ENCODE measurements around the gene ALDH1B1.

The ALDH1B1 gene

DNA sequence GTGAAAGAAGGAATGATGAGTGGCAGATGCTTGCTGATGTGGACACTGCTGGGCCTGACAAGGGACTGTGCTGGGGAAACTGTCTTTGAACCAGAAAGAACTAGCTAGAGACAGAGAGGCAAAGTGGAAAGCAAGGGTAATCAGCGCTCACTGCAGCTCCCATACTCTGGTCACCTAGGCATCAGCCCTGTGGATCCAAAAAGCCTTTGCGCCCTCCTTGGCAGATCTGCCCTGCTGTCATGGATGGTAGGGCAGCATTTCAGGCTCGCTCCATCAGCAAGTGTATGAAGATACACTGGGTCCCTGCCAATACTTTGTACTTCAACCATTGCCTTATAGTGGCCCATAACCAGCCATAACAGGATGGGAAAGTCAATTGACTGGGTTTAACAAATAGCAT, 6.6 kb upstream of the ALDH1B1 start:
- DNase-seq (ENCODE audit: low read depth): no peak
- H3K4me3 ChIP-seq (ENCODE audit: control insufficient read depth, low read depth, low read length): no peak overlapping the region
- TF ChIP-seq, protein P1, sequence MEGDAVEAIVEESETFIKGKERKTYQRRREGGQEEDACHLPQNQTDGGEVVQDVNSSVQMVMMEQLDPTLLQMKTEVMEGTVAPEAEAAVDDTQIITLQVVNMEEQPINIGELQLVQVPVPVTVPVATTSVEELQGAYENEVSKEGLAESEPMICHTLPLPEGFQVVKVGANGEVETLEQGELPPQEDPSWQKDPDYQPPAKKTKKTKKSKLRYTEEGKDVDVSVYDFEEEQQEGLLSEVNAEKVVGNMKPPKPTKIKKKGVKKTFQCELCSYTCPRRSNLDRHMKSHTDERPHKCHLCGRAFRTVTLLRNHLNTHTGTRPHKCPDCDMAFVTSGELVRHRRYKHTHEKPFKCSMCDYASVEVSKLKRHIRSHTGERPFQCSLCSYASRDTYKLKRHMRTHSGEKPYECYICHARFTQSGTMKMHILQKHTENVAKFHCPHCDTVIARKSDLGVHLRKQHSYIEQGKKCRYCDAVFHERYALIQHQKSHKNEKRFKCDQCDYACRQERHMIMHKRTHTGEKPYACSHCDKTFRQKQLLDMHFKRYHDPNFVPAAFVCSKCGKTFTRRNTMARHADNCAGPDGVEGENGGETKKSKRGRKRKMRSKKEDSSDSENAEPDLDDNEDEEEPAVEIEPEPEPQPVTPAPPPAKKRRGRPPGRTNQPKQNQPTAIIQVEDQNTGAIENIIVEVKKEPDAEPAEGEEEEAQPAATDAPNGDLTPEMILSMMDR (IDR thresholded peaks at IDR 0.05; ENCODE audit: control insufficient read depth, insufficient read depth, low read depth, low read length, missing control alignments): no peak

DNA sequence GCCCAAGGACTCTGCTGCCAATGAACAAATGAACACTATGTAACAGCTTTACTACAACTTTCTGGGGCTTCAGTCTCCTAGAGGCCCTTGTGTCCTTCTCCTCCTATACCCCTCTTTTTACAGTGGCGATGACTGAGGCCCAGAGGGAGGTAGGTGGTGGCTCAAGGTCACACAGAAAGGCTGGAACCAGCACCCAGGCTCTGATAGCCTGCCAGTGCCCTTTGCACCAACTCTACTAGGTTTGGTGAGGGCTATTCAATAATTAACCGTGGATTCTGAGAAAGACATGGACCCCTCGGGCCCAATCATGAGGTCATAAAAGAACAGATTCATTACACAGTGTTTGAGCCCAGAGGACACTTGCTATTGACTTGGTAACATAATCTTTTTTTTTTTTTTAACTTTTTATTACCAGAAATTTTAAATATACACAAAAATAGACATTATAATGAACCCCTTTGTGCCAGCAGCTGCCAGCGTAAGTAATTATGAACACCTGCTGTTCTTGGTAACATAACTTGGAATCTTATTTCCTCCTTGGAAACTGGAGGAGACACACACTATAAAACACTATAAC, 6.1 kb upstream of the ALDH1B1 start:
- no peak overlapping the region for H3K4me3 ChIP-seq (ENCODE audit: control insufficient read depth, low read depth, low read length)
- no peak for DNase-seq (ENCODE audit: low read depth)
- TF ChIP-seq, protein P1 (IDR thresholded peaks at IDR 0.05; ENCODE audit: control insufficient read depth, insufficient read depth, low read depth, low read length, missing control alignments): no peak

DNA sequence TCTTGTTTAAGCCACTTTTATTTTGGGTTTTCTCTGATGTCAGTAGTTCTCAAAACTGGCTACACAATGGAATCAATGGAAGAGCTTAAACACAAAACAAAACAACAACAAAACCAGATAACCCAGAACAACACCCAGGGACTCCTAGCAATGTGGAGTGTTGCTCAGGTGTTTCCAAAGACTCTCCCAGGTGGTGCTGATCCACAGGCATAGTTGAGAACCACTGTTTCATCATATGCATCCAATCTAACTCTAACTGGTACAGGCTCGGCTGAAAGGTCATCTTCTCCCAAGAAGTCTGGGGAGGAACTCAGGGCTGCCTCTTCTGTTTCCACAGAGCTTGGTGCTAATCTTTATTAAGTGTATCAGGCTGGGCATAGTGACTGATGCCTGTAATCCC, 5.4 kb upstream of the ALDH1B1 start:
- no peak for DNase-seq (ENCODE audit: low read depth)

DNA sequence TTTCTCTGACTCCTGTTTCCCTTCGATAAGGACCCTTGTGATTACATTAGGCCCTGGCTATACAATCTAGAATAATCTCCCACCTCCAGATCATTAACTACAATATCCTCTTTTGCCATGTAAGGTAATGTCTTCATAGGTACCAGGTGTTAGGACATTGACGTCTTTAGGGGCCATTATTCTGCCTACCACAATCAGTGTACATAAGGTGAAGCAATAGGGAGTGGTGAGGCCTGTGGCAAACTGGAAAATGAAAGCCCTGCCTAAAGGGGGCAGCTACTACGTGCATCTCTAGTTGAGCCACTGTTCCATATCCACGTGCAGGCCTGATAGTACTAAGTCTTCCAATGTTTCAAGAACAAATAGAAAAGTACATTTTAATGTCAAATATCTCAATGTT, 4.8 kb upstream of the ALDH1B1 start:
- H3K4me3 ChIP-seq (ENCODE audit: control insufficient read depth, low read depth, low read length): no peak overlapping the region
- TF ChIP-seq, protein P1 (IDR thresholded peaks at IDR 0.05; ENCODE audit: control insufficient read depth, insufficient read depth, low read depth, low read length, missing control alignments): no peak
- no peak for DNase-seq (ENCODE audit: low read depth)

More for the DNA sequence above, 5.4 kb upstream of the ALDH1B1 start:
- H3K4me3 ChIP-seq (ENCODE audit: control insufficient read depth, low read depth, low read length): no peak overlapping the region
- TF ChIP-seq, protein P1 (IDR thresholded peaks at IDR 0.05; ENCODE audit: control insufficient read depth, insufficient read depth, low read depth, low read length, missing control alignments): no peak

- TF ChIP-seq, protein P1 (IDR thresholded peaks at IDR 0.05; ENCODE audit: control insufficient read depth, insufficient read depth, low read depth, low read length, missing control alignments): no peak
- peak; percentile 13 for DNase-seq (ENCODE audit: low read depth)
- no peak overlapping the region for H3K4me3 ChIP-seq (ENCODE audit: control insufficient read depth, low read depth, low read length)
Observed at GRCh38 chr9:38388283-38389223, 3.9 kb upstream of the ALDH1B1 start.

- TF ChIP-seq, protein P1 (IDR thresholded peaks at IDR 0.05; ENCODE audit: control insufficient read depth, insufficient read depth, low read depth, low read length, missing control alignments): no peak
- no peak for DNase-seq (ENCODE audit: low read depth)
- H3K4me3 ChIP-seq (ENCODE audit: control insufficient read depth, low read depth, low read length): no peak overlapping the region
Observed at GRCh38 chr9:38389313-38389712, 3.2 kb upstream of the ALDH1B1 start.

All from AG09309 (cell line).